MM.1S (cell line): ENCODE measurements around the gene ACYP2.

ENCODE experiments used
- DNase-seq: peaks from one replicate; pipeline ENCODE4 v3.0.0-alpha.2; 2015
- H2AFZ ChIP-seq: fragments of 300-600 bp; sonication (generic); 2 replicates; pipeline ENCODE4 v1.6.0; 2016; ENCODE audit warnings: antibody characterized with exemption, low read length
- H3F3A ChIP-seq: fragments of 300-600 bp; sonication (generic); 2 replicates; pipeline ENCODE4 v1.6.1; 2016; ENCODE audit warnings: mild to moderate bottlenecking, antibody characterized with exemption, low read length, moderate library complexity, mixed read lengths; ENCODE audit not compliant: insufficient read depth
- H3K27ac ChIP-seq: fragments of 300-600 bp; sonication (generic); 2 replicates; pipeline ENCODE4 v1.5.1; 2016; ENCODE audit warnings: mild to moderate bottlenecking, low read length
- H3K27me3 ChIP-seq: fragments of 300-600 bp; sonication (generic); replicated peaks from 2 replicates; pipeline ENCODE4 v1.6.0; 2016; ENCODE audit warnings: low read length; ENCODE audit not compliant: insufficient read depth
- H3K36me3 ChIP-seq: fragments of 300-600 bp; sonication (generic); replicated peaks from 2 replicates; pipeline ENCODE4 v1.6.1; 2016; ENCODE audit warnings: mild to moderate bottlenecking, low read length, mixed read lengths; ENCODE audit not compliant: insufficient read depth
- H3K4me1 ChIP-seq: fragments of 300-600 bp; sonication (generic); 2 replicates; pipeline ENCODE4 v1.6.1; 2016; ENCODE audit warnings: low read length, mixed read lengths
- H3K4me2 ChIP-seq: fragments of 300-600 bp; sonication (generic); 2 replicates; pipeline ENCODE4 v1.6.0; 2016; ENCODE audit warnings: low read depth, low read length
- H3K4me3 ChIP-seq: fragments of 300-600 bp; sonication (generic); 2 replicates; pipeline ENCODE4 v1.5.1; 2016; ENCODE audit warnings: low read length, mixed read lengths
- H3K79me2 ChIP-seq: fragments of 300-600 bp; sonication (generic); 2 replicates; pipeline ENCODE4 v1.6.1; 2016; ENCODE audit warnings: mixed run types, low read length, mixed read lengths
- H3K9ac ChIP-seq: fragments of 300-600 bp; sonication (generic); 2 replicates; pipeline ENCODE4 v1.6.1; 2016; ENCODE audit warnings: low read length, mixed read lengths
- H3K9me2 ChIP-seq: fragments of 300-600 bp; sonication (generic); replicated peaks from 2 replicates; pipeline ENCODE4 v1.6.1; 2016; ENCODE audit warnings: mild to moderate bottlenecking, low read length, mixed read lengths; ENCODE audit not compliant: insufficient read depth
- H3K9me3 ChIP-seq: fragments of 300-600 bp; sonication (generic); replicated peaks from 2 replicates; pipeline ENCODE4 v1.6.1; 2016; ENCODE audit warnings: mild to moderate bottlenecking, low read length, mixed read lengths; ENCODE audit not compliant: insufficient read depth
- H4K20me1 ChIP-seq: fragments of 300-600 bp; sonication (generic); 2 replicates; pipeline ENCODE4 v1.6.1; 2016; ENCODE audit warnings: mild to moderate bottlenecking, low read length, moderate library complexity, mixed read lengths; ENCODE audit not compliant: insufficient read depth
- EZH2 ChIP-seq: fragments of 300-600 bp; sonication (generic); optimal IDR thresholded peaks from 2 replicates; pipeline ENCODE3; 2017; ENCODE audit warnings: low read depth, mild to moderate bottlenecking, antibody characterized with exemption, low read length, mixed read lengths
- EZH2phosphoT487 ChIP-seq: fragments of 300-600 bp; sonication (generic); IDR thresholded peaks from 2 replicates; pipeline ENCODE4 v1.6.1; 2018; ENCODE audit warnings: antibody characterized with exemption, low read length
- TF ChIP-seq, protein P1 (sequence below): fragments of 300-600 bp; sonication (generic); IDR thresholded peaks from 2 replicates; pipeline ENCODE4 v1.5.1; 2016; ENCODE audit warnings: antibody characterized with exemption, low read length, mixed read lengths

Gene ACYP2

DNA sequence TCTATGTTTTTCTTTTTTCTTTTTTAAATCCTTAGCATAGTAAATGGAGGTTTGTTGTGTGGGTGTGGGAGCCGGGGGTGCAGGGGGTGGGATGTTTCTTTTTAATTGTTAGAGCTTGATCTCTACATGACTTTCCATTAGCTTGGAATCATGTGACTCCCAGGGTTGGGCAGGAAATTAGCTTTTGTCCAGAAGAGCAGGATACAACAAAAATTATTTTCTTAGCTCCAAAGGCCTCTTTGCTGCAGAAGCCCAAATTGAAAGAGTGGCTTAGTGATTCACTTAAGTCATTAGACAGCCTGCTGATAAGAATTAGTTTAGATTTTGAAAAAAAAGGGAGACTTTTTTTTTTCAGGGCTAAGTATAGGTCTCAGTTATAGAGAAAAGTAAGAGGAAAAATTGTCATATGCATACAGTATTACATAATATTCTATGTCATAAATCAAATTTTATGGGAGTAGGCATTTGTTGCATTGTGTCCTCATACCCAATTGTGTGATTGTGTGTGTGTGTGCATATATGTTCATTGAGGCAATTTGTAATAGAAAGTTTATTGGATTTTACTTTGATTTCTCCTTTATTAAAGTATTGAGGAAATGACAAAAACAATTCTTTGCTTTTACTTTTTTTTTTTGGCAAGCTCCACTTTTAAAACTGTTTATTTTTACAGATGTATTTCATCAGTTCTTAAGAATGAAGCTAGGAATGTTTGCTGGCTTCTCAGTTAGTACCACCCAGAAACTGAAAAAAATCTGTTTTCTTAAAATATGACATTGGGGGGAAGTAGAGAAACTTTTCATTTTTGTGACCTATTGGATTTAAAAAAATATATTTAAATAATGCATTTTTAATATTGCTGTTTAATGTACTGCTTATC, 93.2 kb downstream of the ACYP2 start:
- H3K4me3 ChIP-seq = no peak overlapping the region
- H3K79me2 ChIP-seq = no peaks in the 10 kb centered on the region
- H3K9ac ChIP-seq = no peak overlapping the region
- H3F3A ChIP-seq = no peaks in the 10 kb centered on the region
- no peaks in the 10 kb centered on the region for H3K36me3 ChIP-seq
- H3K9me2 ChIP-seq = no peaks in the 10 kb centered on the region
- no peaks in the 10 kb centered on the region for H3K27me3 ChIP-seq
- no peak overlapping the region for H3K27ac ChIP-seq
- H3K4me2 ChIP-seq = no peak overlapping the region
- no peak overlapping the region for H2AFZ ChIP-seq
- no peaks in the 10 kb centered on the region for H4K20me1 ChIP-seq
- H3K9me3 ChIP-seq = no peaks in the 10 kb centered on the region
- DNase-seq = no peak
- H3K4me1 ChIP-seq = no peaks in the 10 kb centered on the region
- TF ChIP-seq, protein P1, sequence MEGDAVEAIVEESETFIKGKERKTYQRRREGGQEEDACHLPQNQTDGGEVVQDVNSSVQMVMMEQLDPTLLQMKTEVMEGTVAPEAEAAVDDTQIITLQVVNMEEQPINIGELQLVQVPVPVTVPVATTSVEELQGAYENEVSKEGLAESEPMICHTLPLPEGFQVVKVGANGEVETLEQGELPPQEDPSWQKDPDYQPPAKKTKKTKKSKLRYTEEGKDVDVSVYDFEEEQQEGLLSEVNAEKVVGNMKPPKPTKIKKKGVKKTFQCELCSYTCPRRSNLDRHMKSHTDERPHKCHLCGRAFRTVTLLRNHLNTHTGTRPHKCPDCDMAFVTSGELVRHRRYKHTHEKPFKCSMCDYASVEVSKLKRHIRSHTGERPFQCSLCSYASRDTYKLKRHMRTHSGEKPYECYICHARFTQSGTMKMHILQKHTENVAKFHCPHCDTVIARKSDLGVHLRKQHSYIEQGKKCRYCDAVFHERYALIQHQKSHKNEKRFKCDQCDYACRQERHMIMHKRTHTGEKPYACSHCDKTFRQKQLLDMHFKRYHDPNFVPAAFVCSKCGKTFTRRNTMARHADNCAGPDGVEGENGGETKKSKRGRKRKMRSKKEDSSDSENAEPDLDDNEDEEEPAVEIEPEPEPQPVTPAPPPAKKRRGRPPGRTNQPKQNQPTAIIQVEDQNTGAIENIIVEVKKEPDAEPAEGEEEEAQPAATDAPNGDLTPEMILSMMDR = no peak
- TF ChIP-seq EZH2phosphoT487 = no peak
- no peak for TF ChIP-seq EZH2

DNA sequence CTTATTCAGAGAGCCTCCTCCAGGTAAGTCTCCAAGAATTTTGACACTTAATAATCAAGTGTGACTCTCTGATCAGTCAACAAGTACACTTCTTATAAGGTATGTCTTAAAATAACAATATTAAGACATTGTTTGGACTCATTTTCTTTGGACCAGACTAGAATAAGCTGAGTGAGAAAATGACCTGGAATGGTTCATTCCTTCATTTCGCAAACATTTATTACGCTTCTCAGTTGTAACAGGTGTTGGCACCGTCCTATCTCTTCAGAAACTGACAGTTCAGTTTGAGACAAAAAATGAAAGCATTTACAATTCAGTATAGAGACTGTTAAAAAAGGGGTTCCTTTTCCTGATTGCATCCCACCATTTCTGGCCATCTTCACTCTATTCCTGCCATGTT, 94.0 kb downstream of the ACYP2 start:
- no peaks in the 10 kb centered on the region for H3F3A ChIP-seq
- H3K9me3 ChIP-seq = no peaks in the 10 kb centered on the region
- H3K27ac ChIP-seq = no peak overlapping the region
- no peak overlapping the region for H3K4me2 ChIP-seq
- no peak overlapping the region for H3K4me3 ChIP-seq
- no peaks in the 10 kb centered on the region for H3K36me3 ChIP-seq
- no peaks in the 10 kb centered on the region for H3K79me2 ChIP-seq
- no peak for DNase-seq
- no peaks in the 10 kb centered on the region for H4K20me1 ChIP-seq
- no peak overlapping the region for H3K9ac ChIP-seq
- no peaks in the 10 kb centered on the region for H3K9me2 ChIP-seq
- H2AFZ ChIP-seq = no peak overlapping the region
- no peaks in the 10 kb centered on the region for H3K4me1 ChIP-seq
- no peak for TF ChIP-seq EZH2
- TF ChIP-seq, protein P1 = no peak
- TF ChIP-seq EZH2phosphoT487 = no peak
- H3K27me3 ChIP-seq = no peaks in the 10 kb centered on the region

- H3K27ac ChIP-seq = no peak overlapping the region
- H3K4me1 ChIP-seq = no peaks in the 10 kb centered on the region
- H4K20me1 ChIP-seq = no peaks in the 10 kb centered on the region
- no peak for DNase-seq
- H3K9me3 ChIP-seq = no peaks in the 10 kb centered on the region
- TF ChIP-seq, protein P1 = no peak
- no peak for TF ChIP-seq EZH2phosphoT487
- TF ChIP-seq EZH2 = no peak
- H3K4me3 ChIP-seq = no peak overlapping the region
- H3F3A ChIP-seq = no peaks in the 10 kb centered on the region
- no peaks in the 10 kb centered on the region for H3K27me3 ChIP-seq
- H3K36me3 ChIP-seq = no peaks in the 10 kb centered on the region
- H3K79me2 ChIP-seq = no peaks in the 10 kb centered on the region
- H3K4me2 ChIP-seq = no peak overlapping the region
- H2AFZ ChIP-seq = no peak overlapping the region
- H3K9me2 ChIP-seq = no peaks in the 10 kb centered on the region
- no peak overlapping the region for H3K9ac ChIP-seq
Observed at GRCh38 chr2:54212456-54212855, 97.0 kb downstream of the ACYP2 start.
